Effector CD4-positive, alpha-beta T cell (primary cell): Measurements from ENCODE around the gene NTN4.
"Not testable (repeated sequence)": the region's sequence is repeated elsewhere in the genome, so short reads cannot be mapped to it uniquely, and the experiment has no call there.

Experiments
- DNase-seq: peaks from one replicate; pipeline ENCODE4 v3.0.0-alpha.2; 2020

NTN4 gene

DNA sequence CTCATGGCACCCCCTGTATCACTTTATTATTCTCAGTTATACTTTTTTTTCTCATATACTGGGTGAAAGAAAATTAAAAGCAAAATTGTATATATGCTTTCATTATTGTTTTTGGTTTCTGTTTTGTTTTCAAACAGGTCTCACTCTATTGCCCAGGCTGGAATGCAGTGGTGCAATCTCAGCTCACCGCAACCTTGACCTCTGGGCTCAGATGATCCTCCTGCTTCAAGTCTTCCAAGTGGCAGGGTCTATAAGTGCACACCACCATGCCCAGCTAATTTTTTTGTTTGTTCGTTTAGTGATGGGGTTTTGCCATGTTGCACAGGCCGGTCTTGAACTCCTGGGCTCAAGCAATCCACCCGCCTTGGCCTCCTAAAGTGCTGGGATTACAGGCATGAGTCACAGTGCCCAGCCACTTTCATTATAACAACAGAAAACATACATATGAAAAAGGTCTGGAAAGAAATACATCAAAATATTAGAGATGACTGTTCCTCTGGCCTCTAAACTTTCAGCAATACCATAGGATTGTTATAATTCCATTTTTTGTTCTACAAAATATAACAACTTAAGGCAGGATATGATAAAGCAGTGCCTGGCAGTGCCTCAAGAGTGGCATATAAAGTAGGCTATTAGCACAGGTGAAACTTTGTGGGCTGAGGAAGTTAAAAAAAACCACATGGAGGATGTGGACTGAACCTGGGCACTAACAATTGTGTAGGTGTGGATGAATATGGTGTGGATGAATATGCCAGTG, 5.8 kb upstream of the NTN4 start:
- DNase-seq, result no peak

DNA sequence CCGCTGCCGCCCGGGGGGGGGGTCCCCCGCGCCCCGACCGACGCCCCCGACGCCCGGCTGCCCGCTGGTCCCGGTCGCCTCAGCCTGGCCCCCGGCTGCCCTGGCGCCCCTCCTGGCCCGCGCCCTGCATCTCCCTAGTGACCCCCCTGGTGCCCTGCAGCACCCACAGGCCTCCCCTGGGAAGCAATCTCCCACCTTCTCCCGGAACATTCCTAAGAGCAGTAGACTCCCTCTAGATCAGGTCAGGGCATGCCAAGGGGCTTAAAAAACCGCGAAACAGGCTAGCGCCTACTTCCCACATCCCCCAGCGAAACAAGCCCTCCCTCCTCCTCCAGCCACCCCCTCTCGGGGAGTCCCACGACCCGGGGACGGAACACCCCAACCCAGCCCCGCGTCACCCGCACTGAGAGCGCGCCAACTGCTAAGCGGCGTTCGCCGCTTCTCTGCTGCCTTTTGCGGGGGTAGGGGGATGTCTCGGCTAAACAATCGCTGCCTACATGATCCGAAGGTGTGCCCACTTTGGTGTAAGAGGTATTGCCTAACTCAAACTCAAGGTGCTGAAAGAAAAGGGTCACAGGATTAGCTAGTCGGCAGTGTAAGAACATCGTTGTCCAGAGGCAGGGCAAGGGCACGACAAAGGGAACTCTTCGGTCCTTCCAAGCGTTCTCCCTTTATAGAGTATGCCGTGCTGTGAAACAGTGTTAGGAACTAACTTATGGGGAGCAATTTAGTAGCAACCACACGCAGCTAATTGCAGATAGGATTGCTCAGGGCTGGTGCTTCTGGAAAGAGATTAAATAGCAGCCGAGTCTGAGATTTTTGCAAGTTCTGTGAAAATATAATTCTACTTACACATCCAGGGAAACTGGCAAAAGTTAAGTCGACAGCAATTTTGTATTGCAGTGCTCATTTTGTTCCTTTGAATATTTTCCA, 619 bp upstream of the NTN4 start:
- DNase-seq, result no peak

DNA sequence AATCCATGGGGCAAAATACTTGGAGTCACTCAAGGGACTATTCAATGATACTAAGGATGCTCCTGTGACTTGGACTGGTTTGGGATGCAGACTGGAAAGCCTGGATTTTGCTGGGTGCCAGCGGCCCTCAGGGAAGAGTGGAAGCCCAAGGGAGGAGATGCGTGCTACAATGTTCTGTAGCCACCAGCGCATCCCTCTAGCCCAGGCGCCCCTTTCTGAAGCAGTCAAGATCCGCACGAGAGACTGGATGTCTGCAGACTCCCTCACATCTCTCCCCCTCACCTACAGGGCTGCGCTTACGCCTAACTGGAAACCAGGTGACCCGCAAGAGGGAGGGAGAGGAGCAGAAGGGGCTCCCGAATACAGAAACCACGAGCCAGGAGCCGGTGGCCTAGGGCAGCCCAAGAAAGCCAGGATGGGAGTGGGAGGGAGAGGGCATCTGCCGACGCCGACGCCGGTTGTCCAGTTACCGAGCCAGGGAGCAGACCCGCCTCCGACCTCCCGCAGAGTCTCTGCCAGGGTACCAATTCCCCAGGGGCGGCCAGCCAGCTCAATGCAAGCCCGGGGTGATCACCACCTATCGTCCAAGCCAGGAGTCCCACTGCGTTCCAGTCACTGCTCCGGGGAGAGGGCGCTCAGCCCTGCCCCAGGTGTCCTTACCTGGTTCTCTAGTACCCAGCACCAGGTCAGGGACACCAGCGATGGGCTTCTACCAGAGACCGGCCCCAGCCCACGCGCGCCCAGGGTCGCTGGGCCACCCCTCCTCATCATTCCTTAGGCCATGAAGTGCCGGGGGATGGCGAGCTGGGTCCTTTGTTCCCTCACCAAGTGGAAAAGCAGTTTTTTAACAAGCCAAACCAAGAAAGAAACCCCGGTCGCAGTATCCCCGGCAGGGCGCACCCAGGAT, 1.2 kb downstream of the NTN4 start:
- DNase-seq, result no peak

DNA sequence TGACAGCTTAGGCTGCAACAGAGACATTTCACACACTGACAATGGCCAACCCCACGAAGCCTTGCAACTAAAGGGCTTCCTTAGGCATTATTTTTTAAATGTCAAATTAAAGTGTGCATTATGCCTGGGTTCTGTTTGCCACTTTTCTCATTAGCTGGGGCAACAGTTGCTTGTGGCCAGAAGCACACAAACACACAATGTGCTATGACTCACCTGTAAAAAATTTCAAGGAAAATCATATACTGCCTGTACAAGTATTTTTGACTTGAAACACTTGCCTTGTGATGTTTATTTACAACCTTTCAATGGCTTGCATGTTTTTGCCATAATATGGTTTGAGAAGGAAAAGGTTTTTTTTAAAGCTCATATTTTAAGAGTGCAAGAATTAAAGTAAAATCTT, 1.9 kb downstream of the NTN4 start:
- no peak for DNase-seq

DNA sequence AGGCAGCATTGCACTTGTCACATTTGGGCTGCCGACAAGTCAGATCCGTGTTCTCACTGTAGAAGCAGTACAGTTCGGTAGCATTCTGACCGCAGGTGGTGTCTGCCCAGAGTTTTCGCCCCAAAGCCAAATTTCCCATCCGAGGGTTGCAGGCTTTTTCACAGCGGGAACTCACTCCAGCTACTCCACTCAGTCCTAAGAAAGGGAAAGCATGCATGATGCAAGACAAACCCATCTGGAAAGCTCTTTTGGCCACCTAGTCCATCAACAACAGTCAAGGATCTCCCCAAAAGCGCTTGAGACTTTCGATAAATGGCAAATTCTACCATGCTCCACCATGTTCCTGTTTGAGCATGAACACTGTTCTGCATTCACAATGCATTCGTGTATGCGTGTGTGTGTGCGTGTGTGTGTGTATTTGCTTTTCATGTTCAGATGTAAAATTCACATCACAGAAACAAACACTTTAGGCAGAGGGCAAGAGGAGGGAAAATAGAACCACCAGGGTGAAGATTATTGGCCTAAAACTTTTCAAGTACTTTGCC, 3.2 kb downstream of the NTN4 start:
- DNase-seq, result no peak

DNA sequence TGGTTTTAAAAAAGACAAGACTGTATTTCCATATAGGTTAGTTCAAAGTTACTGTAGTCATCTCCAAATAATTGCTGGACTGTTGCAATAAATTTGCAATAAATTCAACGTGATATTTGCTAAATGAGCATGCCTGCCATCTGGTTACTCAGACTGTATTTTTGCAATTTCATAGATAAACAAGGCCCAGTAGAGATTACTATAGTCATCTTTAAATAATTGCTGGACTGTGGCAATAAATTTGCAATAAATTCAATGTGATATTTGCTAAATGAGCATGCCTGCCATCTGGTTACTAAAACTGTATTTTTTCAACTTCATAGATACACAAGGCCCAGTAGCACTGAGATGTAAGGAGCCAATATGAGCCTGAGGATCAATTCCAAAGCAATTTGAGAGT, 5.6 kb downstream of the NTN4 start:
- DNase-seq, result no peak

DNA sequence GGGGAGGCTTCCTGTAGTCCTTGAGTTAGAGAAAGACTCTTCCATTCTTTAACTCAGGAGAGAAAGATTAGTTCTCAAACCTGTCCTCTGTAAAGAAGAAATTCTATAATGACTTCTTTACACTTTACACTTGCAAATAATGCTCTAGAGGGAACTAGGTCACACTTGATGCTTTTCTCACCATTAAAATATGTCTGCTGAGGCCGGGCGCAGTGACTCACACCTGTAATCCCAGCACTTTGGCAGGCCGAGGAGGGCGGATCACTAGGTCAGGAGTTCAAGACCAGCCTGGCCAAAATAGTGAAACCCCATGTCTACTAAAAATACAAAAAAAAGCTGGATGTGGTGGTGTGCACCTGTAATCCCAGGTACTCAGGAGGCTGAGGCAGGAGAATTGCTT, 6.3 kb downstream of the NTN4 start:
- no peak for DNase-seq

DNA sequence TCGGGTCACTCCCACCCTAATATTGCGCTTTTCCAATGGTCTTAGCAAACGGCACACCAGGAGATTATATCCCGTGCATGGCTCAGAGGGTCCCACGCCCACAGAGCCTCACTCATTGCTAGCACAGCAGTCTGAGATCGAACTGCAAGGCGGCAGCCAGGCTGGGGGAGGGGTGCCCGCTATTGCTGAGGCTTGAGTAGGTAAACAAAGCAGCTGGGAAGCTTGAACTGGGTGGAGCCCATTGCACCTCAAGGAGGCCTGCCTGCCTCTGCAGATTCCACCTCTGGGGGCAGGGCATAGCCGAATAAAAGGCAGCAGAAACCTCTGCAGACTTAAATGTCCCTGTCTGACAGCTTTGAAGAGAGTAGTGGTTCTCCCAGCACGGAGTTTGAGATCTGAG, 15.1 kb downstream of the NTN4 start:
- not testable (repeated sequence) for DNase-seq

DNA sequence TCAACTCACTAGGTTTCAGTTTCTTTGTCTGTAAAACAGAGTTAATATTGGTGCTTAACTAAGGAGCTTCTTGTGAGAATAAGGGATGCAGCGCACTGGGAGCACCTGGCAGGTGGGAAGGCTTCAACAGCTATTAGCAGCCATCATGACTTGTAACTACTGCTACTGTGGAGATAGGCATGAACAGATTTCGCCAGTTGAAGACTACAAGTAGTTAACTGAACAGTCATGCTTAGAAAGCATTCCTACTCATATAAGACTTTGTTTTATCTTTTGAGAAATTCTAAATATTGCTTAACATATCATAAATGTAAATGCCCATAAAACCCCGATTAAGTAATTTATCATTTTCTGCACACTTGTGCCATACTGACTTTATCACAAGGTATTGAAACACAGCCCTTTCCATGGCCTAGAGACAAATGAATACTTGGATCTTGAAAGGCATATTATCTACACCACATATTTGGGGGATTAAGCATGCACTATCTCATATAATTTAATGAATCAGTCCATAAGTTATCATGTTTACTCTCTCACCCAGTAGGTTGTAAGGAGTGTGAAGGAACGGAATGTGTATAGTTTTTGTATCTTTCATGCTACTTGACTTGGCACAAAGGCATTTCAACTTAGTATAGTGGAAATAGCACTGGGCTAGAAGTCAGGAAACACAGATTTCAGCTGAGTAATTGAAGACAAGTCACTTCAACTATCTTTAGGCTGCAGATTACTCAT, 16.1 kb downstream of the NTN4 start:
- DNase-seq, result no peak

DNA sequence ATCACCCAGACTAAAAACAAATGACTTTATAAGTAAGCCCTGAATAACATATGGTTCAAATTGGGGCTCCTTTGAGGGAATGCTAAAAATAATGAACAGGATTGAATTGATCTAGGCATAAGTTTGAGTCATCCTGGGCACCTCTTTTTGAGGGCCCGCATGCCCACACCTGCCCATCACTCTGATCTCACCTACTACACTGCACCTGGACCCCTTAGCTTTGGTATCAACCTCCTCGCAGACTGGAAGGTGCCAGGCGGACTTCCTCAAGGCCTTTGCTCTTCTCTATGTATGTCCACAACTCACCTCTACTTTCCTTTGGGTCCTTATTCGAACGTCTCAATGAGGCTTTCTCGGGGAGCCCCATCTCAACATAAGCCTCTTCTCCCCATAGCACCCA, 17.2 kb downstream of the NTN4 start:
- no peak for DNase-seq

DNA sequence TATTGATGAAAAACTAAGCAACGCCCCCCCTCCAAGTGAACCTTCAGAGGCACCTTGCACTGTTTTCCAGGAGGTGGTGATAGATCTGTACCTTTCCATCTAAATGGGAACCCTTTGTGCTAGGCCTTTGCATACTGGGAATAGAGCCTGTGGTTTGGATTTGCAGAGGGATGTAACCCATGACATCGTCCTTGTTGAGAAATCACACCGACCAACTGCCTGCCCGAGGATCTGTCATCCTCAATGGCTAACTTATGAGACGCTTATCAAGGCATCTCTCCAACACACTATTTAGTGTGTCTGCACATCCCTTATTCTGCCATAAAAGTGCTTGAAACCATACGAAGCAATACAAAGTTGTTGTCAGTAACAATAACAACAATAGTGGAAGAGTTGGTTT, 22.9 kb downstream of the NTN4 start:
- DNase-seq, result no peak

DNA sequence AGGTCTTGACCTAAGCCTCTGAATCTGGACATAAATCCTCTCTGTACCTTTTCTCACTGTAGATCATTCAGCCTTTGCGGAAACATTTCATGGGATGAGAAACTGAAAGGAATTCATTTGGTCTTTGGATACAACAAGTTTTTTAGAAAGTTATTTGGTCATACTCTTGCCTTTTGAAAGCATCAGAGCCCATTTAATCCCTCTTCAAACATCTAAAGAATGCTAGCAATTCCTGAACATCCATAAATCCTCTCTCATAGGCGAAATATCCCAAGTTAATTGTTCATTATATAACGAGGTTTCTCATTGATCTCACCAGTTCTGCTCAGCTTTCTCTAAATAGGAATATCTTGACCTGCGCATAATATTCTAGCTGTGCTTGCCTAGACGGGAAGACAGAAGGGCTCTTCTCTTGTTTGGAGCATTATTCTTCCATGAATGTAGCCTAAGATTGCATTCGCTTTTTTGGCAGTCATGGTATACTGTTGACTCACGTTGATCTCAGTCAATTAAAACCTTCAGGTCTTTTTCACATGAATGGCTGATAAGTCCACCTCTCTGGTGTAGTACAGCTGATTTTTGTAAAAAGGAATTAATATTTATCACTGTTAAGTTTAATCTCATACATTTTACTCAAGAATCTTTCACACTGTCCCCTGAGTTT, 24.1 kb downstream of the NTN4 start:
- DNase-seq, result no peak

DNA sequence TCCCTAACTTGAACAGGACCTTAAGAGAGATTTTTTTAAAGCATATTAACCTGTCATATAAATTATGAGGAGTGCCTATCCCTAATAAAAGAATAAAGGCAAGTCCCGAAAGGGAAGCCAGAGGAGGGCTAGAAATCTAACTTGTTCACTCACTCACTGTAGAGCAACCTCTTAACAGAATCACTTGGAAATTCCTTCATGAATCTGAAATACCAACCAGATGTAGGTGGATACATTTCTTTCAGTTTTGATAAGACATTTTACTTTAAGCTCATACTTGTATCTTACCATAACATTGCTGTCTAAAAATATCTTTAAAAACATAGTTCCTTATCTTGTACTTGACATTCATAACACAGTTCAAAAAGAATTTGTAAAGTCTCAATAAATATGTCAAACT, 25.7 kb downstream of the NTN4 start:
- no peak for DNase-seq

DNA sequence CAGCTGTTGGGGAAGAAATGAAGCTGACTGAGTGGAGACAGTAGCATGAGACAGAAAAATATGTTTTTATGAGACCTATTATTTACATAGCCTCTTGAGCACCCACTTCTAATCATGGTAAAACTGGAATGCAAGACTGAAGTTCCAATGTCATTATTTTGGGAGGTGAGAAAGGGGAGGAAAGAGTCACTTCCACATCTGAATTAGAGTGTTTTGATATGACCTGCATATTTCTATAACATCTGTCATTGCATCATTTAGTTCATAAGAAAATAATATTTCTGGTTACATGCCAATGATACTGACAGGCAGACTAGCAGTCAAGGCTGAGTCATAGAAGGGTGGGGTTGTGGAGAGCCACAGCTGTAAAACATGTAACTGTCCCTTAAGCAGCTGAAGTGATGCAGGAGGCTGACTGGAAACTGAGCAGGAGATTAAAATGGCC, 26.7 kb downstream of the NTN4 start:
- no peak for DNase-seq

DNA sequence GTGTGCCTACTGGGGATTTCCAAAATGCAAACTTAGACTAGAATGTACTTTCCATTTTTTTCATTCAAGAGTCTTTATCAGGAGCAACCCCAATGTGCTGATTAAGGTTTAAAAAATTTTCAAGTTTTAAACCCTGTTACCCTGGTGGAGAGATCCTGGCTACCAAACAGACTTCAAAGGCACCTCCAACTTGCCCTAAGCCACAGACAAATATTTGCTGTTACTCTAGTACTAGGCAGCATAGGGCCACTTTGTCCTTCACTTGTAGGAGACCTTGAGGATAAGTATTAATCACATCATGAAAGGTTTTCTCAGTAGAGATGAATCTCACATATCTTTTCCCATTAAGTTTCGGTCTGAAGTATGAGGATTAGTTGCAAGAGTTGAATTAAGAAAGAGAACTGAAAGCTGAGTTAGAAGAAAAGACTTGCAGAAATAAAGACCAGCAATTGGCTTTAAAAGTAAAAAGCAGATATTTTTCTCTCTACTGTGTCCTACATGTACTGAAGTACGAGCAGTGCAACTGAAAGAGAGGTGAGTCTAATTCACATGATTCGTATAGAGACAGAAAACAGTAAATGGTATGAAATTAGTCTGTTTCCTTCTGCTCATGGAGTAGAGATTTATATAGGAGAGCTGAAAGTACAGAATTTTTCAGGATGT, 28.3 kb downstream of the NTN4 start:
- DNase-seq, result no peak

DNA sequence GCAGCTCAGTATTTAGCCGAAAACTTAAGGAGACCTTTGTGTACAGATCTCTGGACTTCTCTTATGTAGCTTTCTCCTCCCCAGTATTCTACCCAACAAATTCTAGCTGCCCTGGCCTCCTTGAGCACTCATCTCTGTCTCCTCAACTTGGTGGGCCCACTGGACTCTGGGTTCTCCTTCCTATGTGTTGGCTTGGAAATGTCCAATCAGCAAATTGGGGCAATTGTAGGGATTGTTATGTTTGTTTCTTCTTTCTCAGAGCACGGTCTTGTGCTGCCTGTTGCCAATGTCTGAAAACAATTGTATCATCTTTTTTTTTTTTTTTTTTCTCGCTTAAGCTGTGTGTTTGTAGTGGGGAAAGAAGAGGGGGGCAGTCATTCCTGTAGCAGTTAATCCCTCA, 30.2 kb downstream of the NTN4 start:
- DNase-seq, result no peak

DNA sequence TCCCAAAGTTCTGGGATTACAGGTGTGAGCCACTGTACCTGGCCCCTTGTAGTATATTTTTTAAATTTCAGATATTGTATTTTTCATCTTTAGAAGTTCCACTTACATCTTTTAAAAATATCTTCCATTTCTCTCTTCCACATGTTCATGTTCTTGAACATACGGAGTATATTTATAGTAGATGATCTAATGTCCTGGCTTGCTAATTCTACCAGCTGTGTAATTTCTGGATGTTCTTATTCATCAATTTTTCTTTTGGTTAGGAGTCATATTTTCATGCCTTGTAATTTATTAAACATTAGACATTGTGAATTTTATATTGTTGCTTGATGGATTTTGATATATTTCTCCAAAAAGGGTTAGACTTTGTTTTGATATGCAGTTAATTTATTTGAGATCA, 30.8 kb downstream of the NTN4 start:
- DNase-seq, result no peak

DNA sequence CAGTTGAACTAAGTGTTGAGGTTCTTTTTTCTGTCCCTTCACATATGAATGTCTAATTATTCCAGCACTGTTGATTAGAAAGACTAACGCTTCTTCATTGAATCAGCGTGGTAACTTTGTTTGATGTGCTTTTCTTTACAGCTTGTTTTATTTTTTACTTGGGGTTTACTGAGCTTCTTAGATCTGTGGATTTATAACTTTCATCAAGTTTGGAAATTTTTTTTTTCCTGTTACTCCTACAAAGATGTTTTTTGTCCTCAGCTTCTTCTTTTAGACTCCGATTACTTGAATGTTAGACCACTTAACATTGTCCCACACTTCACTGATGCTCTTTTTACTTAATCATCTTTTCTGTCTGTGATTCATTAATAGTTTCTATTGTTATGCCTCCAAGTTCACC, 31.5 kb downstream of the NTN4 start:
- no peak for DNase-seq

DNA sequence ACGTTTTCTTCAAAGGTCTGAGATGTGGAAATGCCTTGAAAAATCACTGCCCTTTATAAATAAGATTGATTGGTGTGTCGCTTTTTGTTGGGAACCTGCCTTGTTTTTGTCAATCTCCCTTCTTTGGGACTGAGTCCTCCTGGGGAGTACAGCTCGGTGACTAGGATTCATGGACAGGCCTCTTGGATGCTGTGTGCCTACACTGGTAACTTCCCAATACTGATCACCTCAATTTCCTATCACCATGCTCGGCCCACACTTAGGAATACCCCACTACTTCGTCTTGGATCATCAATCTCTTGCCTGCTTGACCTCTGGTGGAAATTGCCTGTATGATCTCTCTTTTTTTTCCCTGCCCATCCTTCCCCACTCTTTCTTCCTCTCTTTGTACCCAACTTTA, 34.2 kb downstream of the NTN4 start:
- no peak for DNase-seq

DNA sequence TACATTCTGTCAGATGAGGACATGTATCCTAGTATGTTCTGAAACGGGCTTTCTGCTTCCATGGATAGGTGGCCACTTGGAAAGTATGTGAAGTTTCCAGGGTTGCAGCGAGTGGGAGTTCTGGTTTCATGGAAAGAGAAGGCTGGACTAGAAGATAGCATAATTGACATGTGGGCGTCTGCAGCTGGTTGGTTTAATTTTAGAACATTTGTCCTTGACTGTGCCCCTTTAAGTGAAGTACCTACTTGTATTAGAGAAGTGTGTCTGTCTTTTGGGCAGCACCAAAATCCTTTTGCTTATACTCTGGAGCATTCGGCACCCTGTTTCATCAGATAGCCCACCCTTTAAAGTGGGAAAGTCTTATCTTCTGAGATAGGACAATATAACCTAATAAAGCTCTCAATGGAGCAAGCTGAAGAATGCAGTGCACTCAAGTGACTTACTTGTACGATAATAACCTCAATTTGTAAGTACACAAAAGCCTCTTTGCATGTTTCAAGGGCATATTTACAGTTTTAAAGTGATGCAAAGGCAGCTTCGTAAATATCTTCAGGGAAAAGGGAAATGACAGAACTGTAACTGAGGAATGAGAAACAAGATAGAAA, 35.2 kb downstream of the NTN4 start:
- DNase-seq, result no peak
